IMR-90 (cell line): ENCODE results near the gene C14orf93. TPM values are rescaled to one million over a fixed set of nuclear protein-coding genes. Genes with fewer than 3 reads are reported as not detected.
"Not testable (repeated sequence)": the region's sequence is repeated elsewhere in the genome, so short reads cannot be mapped to it uniquely, and the experiment has no call there.

Experiments
- ATAC-seq: fragments of 200-7000 bp; cut with Tn5 transposase; 2 replicates; pipeline ENCODE4 v1.9.1; 2020; ENCODE audit warnings: low read depth, mild to moderate bottlenecking, moderate library complexity
- BruUV-seq: library from RNA; stranded (reverse); fragments of 400-500 nt; replicated peaks from 2 replicates; lab custom pipeline; 2021; lab: Mats Ljungman, UMichigan
- CTCF ChIA-PET: fragments of 300-600 bp; formaldehyde crosslinking; extraction: SDS; loops from one replicate; lab custom pipeline; 2021; ENCODE audit warnings: antibody characterized with exemption; lab: Yijun Ruan, JAX
- POLR2A ChIA-PET: fragments of 300-600 bp; sonication (Branson Sonifier 250); formaldehyde crosslinking; loops from one replicate; lab custom pipeline; 2022; ENCODE audit warnings: antibody characterized with exemption; ENCODE audit not compliant: unreplicated experiment; lab: Charles Lee
- DNase-seq: peaks from one replicate; pipeline ENCODE4 v3.0.0; 2013
- H2AFZ ChIP-seq: replicated peaks from 2 replicates; pipeline ENCODE3; 2013; ENCODE audit warnings: low read length, mild to moderate bottlenecking; ENCODE audit not compliant: poor library complexity
- H2AK5ac ChIP-seq: 2 replicates; pipeline ENCODE4 v1.6.1; 2013; ENCODE audit warnings: low read depth, low read length, inconsistent platforms
- H2AK9ac ChIP-seq: replicated peaks from 2 replicates; pipeline ENCODE3; 2013; ENCODE audit warnings: mild to moderate bottlenecking, low read depth, low read length, moderate library complexity; ENCODE audit not compliant: poor library complexity
- H2BK120ac ChIP-seq: 2 replicates; pipeline ENCODE4 v1.6.1; 2013; ENCODE audit warnings: low read depth, low read length, inconsistent platforms
- H2BK15ac ChIP-seq: 3 replicates; pipeline ENCODE4 v1.6.1; 2013; ENCODE audit warnings: low read depth, low read length, inconsistent platforms
- H2BK20ac ChIP-seq: 2 replicates; pipeline ENCODE4 v1.6.1; 2013; ENCODE audit warnings: low read depth, mild to moderate bottlenecking, inconsistent platforms, low read length, moderate library complexity
- H2BK5ac ChIP-seq: 2 replicates; pipeline ENCODE4 v1.6.1; 2013; ENCODE audit warnings: mild to moderate bottlenecking, low read depth, low read length, inconsistent platforms; ENCODE audit not compliant: poor library complexity, severe bottlenecking
- H3K14ac ChIP-seq: replicated peaks from 2 replicates; pipeline ENCODE4 v1.6.1; 2013; ENCODE audit warnings: low read depth, low read length, inconsistent platforms
- H3K18ac ChIP-seq: 2 replicates; pipeline ENCODE4 v1.6.1; 2013; ENCODE audit warnings: low read depth, low read length, control low read depth
- H3K23ac ChIP-seq: 2 replicates; pipeline ENCODE4 v1.6.1; 2013; ENCODE audit warnings: low read depth, low read length, inconsistent platforms
- H3K27ac ChIP-seq: 2 replicates; pipeline ENCODE4 v1.5.1; 2013; ENCODE audit warnings: mild to moderate bottlenecking, control low read depth, low read length; ENCODE audit not compliant: insufficient read depth
- H3K27me3 ChIP-seq: 2 replicates; pipeline ENCODE4 v1.6.1; 2013; ENCODE audit warnings: low read length; ENCODE audit not compliant: control insufficient read depth, insufficient read depth
- H3K36me3 ChIP-seq: 2 replicates; pipeline ENCODE4 v1.6.1; 2013; ENCODE audit warnings: low read length, mixed read lengths; ENCODE audit not compliant: control insufficient read depth, insufficient read depth
- H3K4ac ChIP-seq: 2 replicates; pipeline ENCODE4 v1.6.1; 2013; ENCODE audit warnings: low read depth, low read length, inconsistent platforms
- H3K4me1 ChIP-seq: 2 replicates; pipeline ENCODE4 v1.6.1; 2013; ENCODE audit warnings: low read length, mixed read lengths; ENCODE audit not compliant: control insufficient read depth, insufficient read depth
- H3K4me2 ChIP-seq: 2 replicates; pipeline ENCODE4 v1.6.1; 2013; ENCODE audit warnings: low read depth, mild to moderate bottlenecking, control low read depth, low read length, moderate library complexity
- H3K4me3 ChIP-seq: 2 replicates; pipeline ENCODE4 v1.5.1; 2013; ENCODE audit warnings: low read depth, mild to moderate bottlenecking, control low read depth, low read length, moderate library complexity; ENCODE audit not compliant: insufficient read depth
- H3K56ac ChIP-seq: 2 replicates; pipeline ENCODE4 v1.6.1; 2013; ENCODE audit warnings: low read length, inconsistent platforms; ENCODE audit not compliant: insufficient read depth; ENCODE audit errors: extremely low read depth
- H3K79me1 ChIP-seq, 2 experiments: 2 replicates each; pipeline ENCODE4 v1.6.1; 2013; ENCODE audit warnings: low read length in 2 of 2, inconsistent platforms in 1 of 2, low read depth in 1 of 2
- H3K9ac ChIP-seq: 2 replicates; pipeline ENCODE4 v1.6.1; 2013; ENCODE audit warnings: low read depth, low read length, control low read depth
- H3K9me1 ChIP-seq: 2 replicates; pipeline ENCODE4 v1.6.1; 2013; ENCODE audit warnings: low read length, inconsistent platforms; ENCODE audit not compliant: insufficient read depth
- H3K9me3 ChIP-seq: 2 replicates; pipeline ENCODE4 v1.6.1; 2013; ENCODE audit warnings: low read length; ENCODE audit not compliant: control insufficient read depth, insufficient read depth
- H4K20me1 ChIP-seq: 2 replicates; pipeline ENCODE4 v1.6.1; 2013; ENCODE audit warnings: low read length, inconsistent platforms; ENCODE audit not compliant: insufficient read depth
- H4K5ac ChIP-seq: 2 replicates; pipeline ENCODE4 v1.6.1; 2013; ENCODE audit warnings: mild to moderate bottlenecking, low read depth, low read length, control low read depth
- H4K8ac ChIP-seq, 2 experiments: 2 replicates each; pipeline ENCODE4 v1.6.1; 2013; ENCODE audit warnings: low read depth in 2 of 2, low read length in 2 of 2, control low read depth in 1 of 2, inconsistent platforms in 1 of 2
- H4K91ac ChIP-seq: 2 replicates; pipeline ENCODE4 v1.6.1; 2013; ENCODE audit warnings: low read depth, low read length, inconsistent platforms; ENCODE audit not compliant: insufficient read depth
- WGBS, 2 experiments: methylation state at CpG; one replicate each; pipeline versions ENCODE4 v1.1.5 to v1.1.7; 2013; ENCODE audit warnings: missing lambda C conversion rate in 2 of 2; ENCODE audit not compliant: insufficient read length in 1 of 2; ENCODE audit errors: extremely low coverage in 2 of 2; 5-methylcytosine and 5-hydroxymethylcytosine counted together
- dilution Hi-C: fragments of 300-500 bp; cut with HindIII; formaldehyde crosslinking; loops from one replicate; pipeline ENCODE4 v1.14.3; 2018; ENCODE audit warnings: low sequenced_read_pairs; ENCODE audit not compliant: unreplicated experiment
- in situ Hi-C: fragments of 300-500 bp; cut with MboI; formaldehyde crosslinking; loops from 3 replicates; pipeline ENCODE4 v1.14.3; 2019; ENCODE audit warnings: low sequenced_read_pairs, inconsistent platforms, mixed read lengths
- intact Hi-C: fragments of 100-400 bp; cut with micrococcal nuclease; formaldehyde crosslinking; loops from 2 replicates; pipeline ENCODE4 v1.10.0; 2022
- polyA plus RNA-seq, 3 experiments: library from polyadenylated mRNA; depleted of rRNA; stranded (reverse); fragments of >200 nt; gene quantifications; 2 replicates each; pipeline ENCODE4 v1.2.3, GENCODE V29; 2012; ENCODE audit warnings: low replicate concordance in 1 of 3
- total RNA-seq: library from RNA; depleted of rRNA; stranded (reverse); fragments of >200 nt; gene quantifications from 2 replicates; pipeline ENCODE4 v1.2.3, GENCODE V29; 2012

Gene C14orf93
- total and polyA plus RNA-seq, 2 of the 4 experiments (the other 2 are of a cell fraction): 5.4 to 5.7 TPM

DNA sequence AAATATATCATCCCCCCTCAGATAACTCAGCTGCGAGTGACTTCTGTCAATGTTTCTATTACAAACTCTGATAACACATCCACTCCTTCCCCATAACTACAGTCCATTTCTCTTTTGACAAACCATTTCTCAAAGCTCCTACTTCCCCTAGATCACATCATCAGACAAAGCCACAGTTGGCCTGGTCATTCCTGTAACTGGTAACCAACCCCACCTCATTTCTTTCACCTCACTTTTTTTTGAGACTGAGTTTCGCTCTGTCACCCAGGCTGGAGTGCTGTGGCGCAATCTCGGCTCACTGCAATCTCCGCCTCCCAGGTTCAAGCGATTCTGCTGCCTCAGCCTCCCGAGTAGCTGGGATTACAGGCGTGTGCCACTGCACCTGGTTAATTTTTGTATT, 58.1 kb downstream of the C14orf93 start:
- H3K14ac ChIP-seq, H3K4me3 ChIP-seq, DNase-seq, H3K27me3 ChIP-seq, H2AK9ac ChIP-seq, dilution Hi-C loops, ATAC-seq, H2BK15ac ChIP-seq, POLR2A ChIA-PET, H3K4me1 ChIP-seq, BruUV-seq, H2BK5ac ChIP-seq, H3K9me1 ChIP-seq, H4K20me1 ChIP-seq, H2BK120ac ChIP-seq, CTCF ChIA-PET, intact Hi-C loops, H4K5ac ChIP-seq, H2BK20ac ChIP-seq, H3K4me2 ChIP-seq, H4K91ac ChIP-seq, H3K9me3 ChIP-seq, H3K4ac ChIP-seq, H3K56ac ChIP-seq, in situ Hi-C loops, H3K27ac ChIP-seq, H2AK5ac ChIP-seq, H3K9ac ChIP-seq, H2AFZ ChIP-seq, H3K23ac ChIP-seq, H3K18ac ChIP-seq, H4K8ac ChIP-seq: not testable (repeated sequence)
- peaks cover 6 to 12% of the 10 kb centered on the region in 2 experiments for H3K79me1 ChIP-seq
- 99% methylated on average over 5 of the region's 8 CpGs; no CpG with 5 or more reads in 1 of the 2 experiments for WGBS, 2 experiments
- H3K36me3 ChIP-seq: peaks cover 12% of the 10 kb centered on the region
